HCT116 (cell line): Measurements from ENCODE around the gene PAFAH1B1.

Source experiments
- CTCF ChIP-seq, 3 experiments: fragments of 200-600 bp in 1 of 3; sonication (generic) in 1 of 3; IDR thresholded peaks in 2 of 3; conservative IDR thresholded peaks in 1 of 3; 2 replicates each; pipeline ENCODE4 v1.5.1; 2012 to 2017; ENCODE audit warnings: low read depth in 2 of 3, low read length in 2 of 3, antibody characterized with exemption in 1 of 3, borderline replicate concordance in 1 of 3, control low read depth in 1 of 3, mild to moderate bottlenecking in 1 of 3, mixed read lengths in 1 of 3, mixed run types in 1 of 3, moderate library complexity in 1 of 3; ENCODE audit not compliant: insufficient read depth in 1 of 3
- EGR1 ChIP-seq: IDR thresholded peaks from 2 replicates; pipeline ENCODE4 v1.6.1; 2012; ENCODE audit warnings: low read depth
- POLR2AphosphoS5 ChIP-seq: IDR thresholded peaks from 2 replicates; pipeline ENCODE4 v1.6.1; 2011; ENCODE audit warnings: mild to moderate bottlenecking, low read depth, low read length, moderate library complexity

GRCh38 chr17:2690165-2691068 is 97.0 kb downstream of the PAFAH1B1 start:
- no peak for TF ChIP-seq CTCF (IDR thresholded peaks at IDR 0.05 in 2 of 3, conservative IDR thresholded peaks at IDR 0.05 in 1 of 3; ENCODE audit: borderline replicate concordance in 1 of 3, insufficient read depth in 1 of 3, low read depth in 2 of 3, low read length in 2 of 3)
- no peak for TF ChIP-seq POLR2AphosphoS5
- no peak for TF ChIP-seq EGR1
